ENCODE results near the gene SNED1. TPM values are rescaled to one million over a fixed set of nuclear protein-coding genes. Genes with fewer than 3 reads are reported as not detected.

The SNED1 gene
- total RNA-seq: 10 to 100 TPM; 18.0 to 52.2 (median 32.5) TPM

DNA sequence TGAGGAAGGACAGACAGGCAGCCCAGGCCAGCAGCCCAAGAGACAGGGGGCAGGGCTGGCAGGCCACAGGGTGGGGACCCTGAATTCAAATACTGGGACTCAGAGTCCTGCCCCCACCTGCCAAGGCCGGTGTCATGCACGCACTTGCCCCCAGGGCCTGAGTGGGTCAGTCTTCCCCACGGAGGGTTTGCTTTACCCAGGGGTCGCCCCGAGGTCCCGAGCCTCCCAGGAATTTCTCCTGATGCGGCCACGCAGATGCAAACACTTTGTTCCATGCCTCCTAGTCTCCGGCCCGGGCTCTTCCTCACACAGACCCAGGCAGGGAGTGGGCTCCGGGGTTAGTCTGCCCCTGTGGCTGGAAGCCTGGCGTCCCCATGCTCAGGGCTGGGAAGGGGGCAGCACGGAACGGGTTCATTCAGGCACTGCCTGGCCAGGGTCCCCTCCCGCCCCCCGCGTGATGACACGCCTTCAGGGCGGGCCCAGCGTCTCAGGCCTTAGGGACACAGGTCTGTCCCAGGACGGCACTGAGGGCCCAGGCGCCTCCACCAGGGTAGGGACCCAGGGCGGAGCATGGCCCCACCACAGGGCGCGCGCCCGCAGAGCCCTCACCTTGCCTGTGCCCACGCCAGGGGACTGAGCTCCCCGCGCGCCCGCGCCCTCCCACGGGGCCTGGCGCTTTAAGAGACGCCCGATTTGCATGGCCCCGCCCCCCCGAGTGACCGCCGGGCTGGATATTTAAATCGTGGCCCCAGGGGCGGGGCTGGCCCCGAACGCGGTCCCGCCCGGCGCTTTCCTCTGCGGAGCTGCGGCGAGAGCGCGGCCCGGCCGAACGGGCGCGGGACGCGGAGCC lies at the start of gene SNED1:
Gene SNED1, plus strand, starts transcription at position 763 of the 850 bp plus-strand sequence. CDS start 220 bp downstream, outside the sequence.
- peak; percentile 81 for ATAC-seq (ENCODE audit: low FRiP score)

DNA sequence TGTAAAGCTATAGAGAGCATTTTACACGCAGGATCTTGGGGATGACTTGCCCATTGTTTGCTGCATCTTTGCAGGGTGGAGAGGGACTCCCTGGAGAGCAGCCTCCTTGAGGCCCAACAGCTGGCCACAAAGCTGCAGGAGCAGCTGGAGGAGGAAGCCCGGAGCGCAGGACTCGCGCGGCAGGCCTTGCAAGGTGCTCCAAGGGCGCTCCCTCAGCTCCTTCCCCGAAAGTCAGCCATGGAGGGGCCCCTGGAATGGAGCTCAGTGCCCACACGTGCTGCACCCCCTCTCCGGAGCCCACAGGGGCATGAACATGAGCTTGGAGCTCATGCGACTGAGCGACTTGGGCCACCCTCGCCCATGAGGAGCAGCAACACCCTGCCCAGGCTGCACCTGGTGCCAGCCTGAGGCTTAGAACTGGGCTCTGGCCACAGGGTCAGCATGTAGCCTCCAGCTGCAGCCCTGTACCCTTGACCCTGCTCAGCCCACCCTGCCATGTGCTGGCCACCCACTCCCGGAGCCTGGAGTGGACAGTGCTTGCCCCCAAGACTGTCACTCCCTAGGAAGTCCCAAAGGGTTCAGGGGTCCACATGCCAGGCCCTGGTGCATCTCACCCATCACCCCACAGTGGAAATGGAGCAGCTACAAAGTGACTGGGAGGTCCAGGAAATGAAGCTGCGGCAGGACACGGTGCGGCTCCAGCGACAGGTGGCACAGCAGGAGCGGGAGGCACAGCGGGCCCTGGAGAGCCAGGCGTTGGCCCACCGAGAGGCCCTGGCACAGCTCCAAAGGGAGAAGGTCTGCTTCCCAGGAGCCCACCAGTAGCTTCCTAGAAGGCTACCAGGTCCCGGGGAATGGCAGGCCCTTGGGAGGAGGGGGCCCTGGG lies 49.3 kb upstream of the SNED1 start:
- ATAC-seq (ENCODE audit: low FRiP score): no peak
- peak; percentile 16 for DNase-seq (ENCODE audit: low spot score)
- TF ChIP-seq, protein P1, sequence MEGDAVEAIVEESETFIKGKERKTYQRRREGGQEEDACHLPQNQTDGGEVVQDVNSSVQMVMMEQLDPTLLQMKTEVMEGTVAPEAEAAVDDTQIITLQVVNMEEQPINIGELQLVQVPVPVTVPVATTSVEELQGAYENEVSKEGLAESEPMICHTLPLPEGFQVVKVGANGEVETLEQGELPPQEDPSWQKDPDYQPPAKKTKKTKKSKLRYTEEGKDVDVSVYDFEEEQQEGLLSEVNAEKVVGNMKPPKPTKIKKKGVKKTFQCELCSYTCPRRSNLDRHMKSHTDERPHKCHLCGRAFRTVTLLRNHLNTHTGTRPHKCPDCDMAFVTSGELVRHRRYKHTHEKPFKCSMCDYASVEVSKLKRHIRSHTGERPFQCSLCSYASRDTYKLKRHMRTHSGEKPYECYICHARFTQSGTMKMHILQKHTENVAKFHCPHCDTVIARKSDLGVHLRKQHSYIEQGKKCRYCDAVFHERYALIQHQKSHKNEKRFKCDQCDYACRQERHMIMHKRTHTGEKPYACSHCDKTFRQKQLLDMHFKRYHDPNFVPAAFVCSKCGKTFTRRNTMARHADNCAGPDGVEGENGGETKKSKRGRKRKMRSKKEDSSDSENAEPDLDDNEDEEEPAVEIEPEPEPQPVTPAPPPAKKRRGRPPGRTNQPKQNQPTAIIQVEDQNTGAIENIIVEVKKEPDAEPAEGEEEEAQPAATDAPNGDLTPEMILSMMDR (IDR thresholded peaks at IDR 0.05): no peak

More for the DNA sequence above, at the start of gene SNED1:
- TF ChIP-seq, protein P1 (IDR thresholded peaks at IDR 0.05): no peak
- DNase-seq (ENCODE audit: low spot score): peak; percentile 76

DNA sequence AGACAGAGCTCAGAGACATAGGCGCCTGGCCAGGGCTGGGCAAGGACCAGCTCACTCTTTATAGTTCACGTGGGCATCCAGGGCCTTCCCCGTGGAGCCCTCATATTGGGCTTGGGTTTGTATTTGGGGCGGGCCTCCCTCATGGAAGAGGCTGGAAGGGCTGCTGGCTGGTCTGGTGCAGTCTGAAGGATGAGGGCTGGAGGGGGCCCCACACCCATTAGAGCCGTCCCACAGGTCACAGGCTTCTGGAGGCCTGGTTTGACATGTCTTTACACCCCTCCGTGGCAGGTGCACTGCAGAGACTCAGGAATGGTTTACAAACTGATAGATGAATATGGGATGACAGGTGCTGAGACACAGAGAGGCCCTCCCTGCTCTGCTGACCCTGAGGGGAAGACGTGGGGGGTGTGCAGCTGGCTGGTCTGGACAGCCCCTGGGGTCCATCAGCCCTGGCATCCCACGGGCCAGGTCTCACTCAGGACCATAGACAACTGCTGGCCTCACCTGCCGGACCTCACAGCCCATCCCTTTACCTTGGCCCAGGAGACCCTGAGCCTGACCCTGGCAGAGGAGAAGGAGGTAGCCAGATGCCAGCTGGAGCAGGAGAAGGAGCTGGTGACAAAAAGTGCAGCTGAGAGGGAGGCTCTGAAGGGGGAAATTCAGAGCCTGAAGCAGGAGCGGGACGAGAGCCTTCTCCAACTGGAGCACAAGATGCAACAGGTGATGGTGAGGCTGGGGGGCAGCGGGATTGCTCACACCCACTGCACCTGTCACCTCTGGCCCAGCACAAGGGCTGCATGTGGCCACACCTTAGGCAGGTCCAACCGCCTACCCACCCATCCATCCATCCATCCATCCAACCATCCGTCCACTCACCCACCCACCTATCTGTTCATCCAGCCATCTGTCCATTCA lies 48.4 kb upstream of the SNED1 start:
- ATAC-seq (ENCODE audit: low FRiP score) (no peak), DNase-seq (ENCODE audit: low spot score) (peak; percentile 14)
- TF ChIP-seq, protein P1 (IDR thresholded peaks at IDR 0.05): no peak

DNA sequence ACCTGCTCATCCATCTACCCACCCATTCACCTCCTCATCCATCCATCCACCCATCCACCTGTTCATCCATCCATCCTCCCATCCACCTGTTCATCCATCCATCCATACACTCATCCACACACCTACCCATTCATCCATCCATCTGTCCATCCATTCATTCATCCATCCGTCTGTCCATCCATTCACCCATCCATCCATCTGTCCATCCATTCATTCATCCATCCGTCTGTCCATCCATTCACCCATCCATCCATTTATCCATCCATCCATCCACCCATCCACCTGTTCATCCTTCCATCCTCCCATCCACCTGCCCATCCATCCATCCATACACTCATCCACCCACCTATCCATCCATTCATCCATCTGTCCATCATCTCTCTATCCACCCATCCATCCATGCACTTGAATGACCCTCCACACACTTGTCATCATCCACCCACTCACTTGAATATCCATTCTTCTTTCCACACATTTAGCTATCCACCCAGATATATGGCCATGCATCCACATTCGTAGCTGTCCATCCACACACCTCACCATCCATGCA lies 47.3 kb upstream of the SNED1 start:
- DNase-seq (ENCODE audit: low spot score) (no peak), ATAC-seq (ENCODE audit: low FRiP score) (no peak)
- TF ChIP-seq, protein P1 (IDR thresholded peaks at IDR 0.05): no peak

DNA sequence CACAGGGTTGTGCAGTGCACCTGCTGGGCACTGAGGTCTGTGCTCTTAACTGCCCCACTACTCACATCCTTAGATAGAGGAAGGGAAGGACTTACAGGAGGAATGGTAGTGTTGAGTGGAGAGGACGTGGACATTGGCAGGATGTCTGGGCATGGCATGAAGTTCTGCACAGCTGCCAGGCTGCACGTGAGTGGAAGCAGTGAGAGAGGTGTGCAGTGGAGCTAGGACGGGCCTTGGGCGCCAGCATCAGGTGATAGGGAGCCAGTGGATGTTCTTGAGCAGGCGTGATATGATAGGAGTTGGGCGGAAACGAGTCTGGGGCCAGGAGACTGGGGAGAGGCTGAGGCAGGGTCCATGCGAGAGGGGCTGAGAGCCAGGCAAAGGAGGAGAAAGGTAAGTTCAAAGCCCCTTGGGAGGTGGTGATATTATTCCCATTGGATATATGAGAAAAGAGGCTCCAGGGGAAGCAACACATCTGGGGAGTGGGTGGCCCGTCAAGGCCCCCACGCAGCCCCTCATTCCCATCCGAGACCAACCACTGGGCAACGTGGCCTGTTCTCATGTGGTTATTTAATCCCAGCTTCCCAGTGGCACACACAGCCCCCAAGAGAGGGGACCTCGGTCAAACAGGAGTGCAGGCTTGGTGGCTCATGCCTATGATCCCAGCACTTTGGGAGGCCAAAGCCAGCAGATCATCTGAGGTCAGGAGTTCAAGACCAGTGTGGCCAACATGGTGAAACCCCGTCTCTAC lies 45.7 kb upstream of the SNED1 start:
- DNase-seq (ENCODE audit: low spot score): no peak
- no peak for ATAC-seq (ENCODE audit: low FRiP score)

More for the DNA sequence above, 45.7 kb upstream of the SNED1 start:
- TF ChIP-seq, protein P1 (IDR thresholded peaks at IDR 0.05): no peak
